Measurements from ENCODE around the gene WDR18.
"Not testable (repeated sequence)": the region's sequence is repeated elsewhere in the genome, so short reads cannot be mapped to it uniquely, and the experiment has no call there.

WDR18 gene

GRCh38 chr19:1020868-1021425, 36.8 kb downstream of the WDR18 start, which contains the start of gene TMEM259:
TSS of gene TMEM259 (minus strand) at chr19:1021123. CDS start at chr19:1020996, 127 bp downstream.
- Histone ChIP-seq H2AFZ (ENCODE audit: low read length) (no peak within 1 kb of the TSS; the same call in 1 of the 2 replicates), H3K9me3 (replicated peaks; ENCODE audit: insufficient read depth, low read length) (no peaks in the 10 kb centered on the region), H3F3A (ENCODE audit: insufficient read depth, low read length) (peaks cover 35% of the 10 kb centered on the region), H3K9me2 (replicated peaks; ENCODE audit: insufficient read depth, low read length) (no peaks in the 10 kb centered on the region), H4K20me1 (ENCODE audit: insufficient read depth, low read length) (peaks cover 25% of the 10 kb centered on the region), H3K4me2 (ENCODE audit: low read depth, low read length) (peak within 1 kb of the TSS; percentile 73), H3K4me1 (ENCODE audit: low read length) (peaks cover 39% of the 10 kb centered on the region), H3K27ac (ENCODE audit: low read length) (peak within 1 kb of the TSS; percentile 63), H3K27me3 (replicated peaks; ENCODE audit: insufficient read depth, low read length) (no peaks in the 10 kb centered on the region), H3K9ac (ENCODE audit: low read length) (peak within 1 kb of the TSS; percentile 92), H3K79me2 (ENCODE audit: low read length) (peaks cover 48% of the 10 kb centered on the region), H3K36me3 (replicated peaks; ENCODE audit: insufficient read depth, low read length) (no peaks in the 10 kb centered on the region), H3K4me3 (ENCODE audit: low read length) (peak within 1 kb of the TSS; percentile 97)
- peak; percentile 98 for DNase-seq
- TF ChIP-seq EZH2 (optimal IDR thresholded peaks at IDR 0.05; ENCODE audit: low read depth, low read length) (no peak), CTCF (IDR thresholded peaks at IDR 0.05; ENCODE audit: low read length) (no peak), EZH2phosphoT487 (IDR thresholded peaks at IDR 0.05; ENCODE audit: low read length) (no peak)

GRCh38 chr19:1023883-1024188, 39.7 kb downstream of the WDR18 start:
- H3F3A ChIP-seq (ENCODE audit: insufficient read depth, low read length): peaks cover 43% of the 10 kb centered on the region
- H3K9me3 ChIP-seq (replicated peaks; ENCODE audit: insufficient read depth, low read length); H3K4me2 ChIP-seq (ENCODE audit: low read depth, low read length); H3K27me3 ChIP-seq (replicated peaks; ENCODE audit: insufficient read depth, low read length); H3K9ac ChIP-seq (ENCODE audit: low read length); H3K4me3 ChIP-seq (ENCODE audit: low read length); H4K20me1 ChIP-seq (ENCODE audit: insufficient read depth, low read length); H3K9me2 ChIP-seq (replicated peaks; ENCODE audit: insufficient read depth, low read length); DNase-seq; H3K27ac ChIP-seq (ENCODE audit: low read length); H3K36me3 ChIP-seq (replicated peaks; ENCODE audit: insufficient read depth, low read length); H2AFZ ChIP-seq (ENCODE audit: low read length): not testable (repeated sequence)
- peaks cover 13% of the 10 kb centered on the region for H3K4me1 ChIP-seq (ENCODE audit: low read length)
- H3K79me2 ChIP-seq (ENCODE audit: low read length): peaks cover 42% of the 10 kb centered on the region

- H3K27me3 ChIP-seq (replicated peaks; ENCODE audit: insufficient read depth, low read length); H3K4me2 ChIP-seq (ENCODE audit: low read depth, low read length); DNase-seq; H3K27ac ChIP-seq (ENCODE audit: low read length); H3K9me2 ChIP-seq (replicated peaks; ENCODE audit: insufficient read depth, low read length); H3K4me1 ChIP-seq (ENCODE audit: low read length); H3K4me3 ChIP-seq (ENCODE audit: low read length); H2AFZ ChIP-seq (ENCODE audit: low read length); H3K36me3 ChIP-seq (replicated peaks; ENCODE audit: insufficient read depth, low read length); H3K9ac ChIP-seq (ENCODE audit: low read length); H3K9me3 ChIP-seq (replicated peaks; ENCODE audit: insufficient read depth, low read length); H4K20me1 ChIP-seq (ENCODE audit: insufficient read depth, low read length): not testable (repeated sequence)
- Histone ChIP-seq H3F3A (ENCODE audit: insufficient read depth, low read length) (peaks cover 38% of the 10 kb centered on the region), H3K79me2 (ENCODE audit: low read length) (peaks cover 40% of the 10 kb centered on the region)
These were observed 40.9 kb downstream of the WDR18 start for GRCh38 chr19:1025080-1025479.

GRCh38 chr19:1025960-1026782, 42.0 kb downstream of the WDR18 start, which contains the start of gene CNN2:
TSS of gene CNN2 (plus strand) at chr19:1026608. CDS start at chr19:1026662, 54 bp downstream.
- peak within 1 kb of the TSS; percentile 100 for H2AFZ ChIP-seq (ENCODE audit: low read length)
- H3F3A ChIP-seq (ENCODE audit: insufficient read depth, low read length): peaks cover 38% of the 10 kb centered on the region
- H3K9me3 ChIP-seq (replicated peaks; ENCODE audit: insufficient read depth, low read length): no peaks in the 10 kb centered on the region
- peak within 1 kb of the TSS; percentile 76 for H3K9ac ChIP-seq (ENCODE audit: low read length)
- H3K4me1 ChIP-seq (ENCODE audit: low read length): peaks cover 4% of the 10 kb centered on the region; the same call in 1 of the 2 replicates
- peak within 1 kb of the TSS; percentile 97 for H3K4me2 ChIP-seq (ENCODE audit: low read depth, low read length)
- H3K4me3 ChIP-seq (ENCODE audit: low read length): peak within 1 kb of the TSS; percentile 99
- H3K79me2 ChIP-seq (ENCODE audit: low read length): peaks cover 42% of the 10 kb centered on the region
- no peaks in the 10 kb centered on the region for H3K9me2 ChIP-seq (replicated peaks; ENCODE audit: insufficient read depth, low read length)
- TF ChIP-seq EZH2 (optimal IDR thresholded peaks at IDR 0.05; ENCODE audit: low read depth, low read length): no peak
- no peak for TF ChIP-seq EZH2phosphoT487 (IDR thresholded peaks at IDR 0.05; ENCODE audit: low read length)
- no peak for TF ChIP-seq CTCF (IDR thresholded peaks at IDR 0.05; ENCODE audit: low read length)
- H3K27me3 ChIP-seq (replicated peaks; ENCODE audit: insufficient read depth, low read length): no peaks in the 10 kb centered on the region
- H3K27ac ChIP-seq (ENCODE audit: low read length): peak within 1 kb of the TSS; percentile 62; the same call in 1 of the 2 replicates
- peak; percentile 82 for DNase-seq
- H3K36me3 ChIP-seq (replicated peaks; ENCODE audit: insufficient read depth, low read length): no peaks in the 10 kb centered on the region; the same call in 1 of the 2 replicates
- H4K20me1 ChIP-seq (ENCODE audit: insufficient read depth, low read length): no peaks in the 10 kb centered on the region

All from MM.1S (cell line).